COLO668 (cell line): Measurements from ENCODE around the gene PLA2R1.
A peak's percentile ranks its signal among the peaks of the same experiment; 100 is the strongest.

Source experiments
- DNase-seq: peaks from one replicate; lab custom pipeline; 2025; ENCODE audit not compliant: unreplicated experiment; lab: John Stamatoyannopoulos, UW

PLA2R1 gene

DNA sequence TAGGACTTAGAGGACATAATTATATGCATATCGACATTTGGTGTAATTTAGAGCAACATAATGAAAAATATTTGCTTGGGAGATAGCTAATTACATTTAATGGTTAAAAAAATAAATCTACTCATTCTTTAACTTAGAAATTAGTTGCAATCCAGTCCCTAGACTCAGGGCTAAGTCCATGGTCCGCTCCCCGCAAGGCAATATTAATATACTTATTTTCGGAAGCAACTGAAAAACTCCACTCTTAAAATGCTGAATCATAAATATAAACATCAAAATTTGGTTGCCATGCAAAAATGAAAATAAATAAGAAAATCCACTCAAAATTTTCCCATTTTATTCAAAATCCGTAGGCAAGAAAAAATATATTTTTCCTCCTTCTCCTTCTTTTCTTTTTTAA lies 164.7 kb downstream of the PLA2R1 start:
- DNase-seq = no peak

DNA sequence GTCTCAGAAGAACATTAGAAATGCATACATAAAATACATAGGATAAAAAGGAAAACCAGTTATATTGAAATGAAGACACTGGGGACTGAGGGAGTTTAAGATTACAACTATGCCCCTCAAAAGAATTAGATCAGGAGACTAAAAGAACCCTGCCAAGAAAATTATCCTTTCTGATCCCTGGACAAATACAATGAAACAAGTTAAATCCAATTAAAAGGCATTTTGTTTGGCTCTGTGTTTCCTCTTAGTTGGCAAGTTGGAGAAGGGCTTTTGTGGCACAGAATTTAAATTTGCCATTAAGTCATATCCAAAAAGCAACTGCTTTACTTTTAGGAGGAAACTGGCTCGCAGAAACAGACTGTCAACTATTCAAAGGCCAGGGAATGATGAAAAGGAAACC lies 165.3 kb downstream of the PLA2R1 start:
- no peak for DNase-seq

DNA sequence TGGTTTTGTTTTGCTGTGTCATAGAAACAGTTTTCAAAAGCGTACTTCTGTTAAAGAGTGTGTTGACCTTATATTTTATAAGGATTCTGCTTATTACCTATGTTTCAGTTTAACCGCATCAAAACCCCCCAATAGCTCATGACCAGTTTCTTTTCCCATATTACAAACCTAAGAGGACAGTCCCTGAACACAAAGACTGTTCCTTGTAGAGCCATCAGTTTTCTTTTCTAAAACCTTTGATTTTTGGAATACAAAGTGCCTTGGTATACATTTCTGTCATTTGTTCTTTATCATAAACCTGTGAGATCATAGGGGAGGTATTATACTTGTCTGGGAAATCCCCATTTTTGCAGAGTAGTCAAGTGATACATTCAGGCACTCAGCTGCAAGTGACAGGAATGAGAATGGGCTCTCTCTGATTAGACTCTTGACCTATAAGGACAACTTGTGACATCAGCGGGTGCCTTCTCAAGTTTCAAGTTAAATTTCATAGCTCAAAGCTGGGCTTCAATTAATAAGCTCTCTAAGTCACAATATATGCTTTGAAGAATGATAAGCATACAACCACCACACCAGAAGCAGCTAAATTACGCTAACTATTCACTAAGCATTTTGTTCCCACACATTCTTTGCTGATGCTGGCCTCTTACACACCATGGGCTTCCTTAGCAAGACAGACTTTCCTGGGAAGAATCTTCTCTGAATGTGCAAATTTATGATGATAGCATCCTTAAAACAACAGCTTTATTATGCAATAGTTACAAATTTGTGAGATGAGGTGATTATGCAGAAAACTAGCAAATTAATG lies 167.0 kb downstream of the PLA2R1 start:
- DNase-seq = peak; percentile 14

DNA sequence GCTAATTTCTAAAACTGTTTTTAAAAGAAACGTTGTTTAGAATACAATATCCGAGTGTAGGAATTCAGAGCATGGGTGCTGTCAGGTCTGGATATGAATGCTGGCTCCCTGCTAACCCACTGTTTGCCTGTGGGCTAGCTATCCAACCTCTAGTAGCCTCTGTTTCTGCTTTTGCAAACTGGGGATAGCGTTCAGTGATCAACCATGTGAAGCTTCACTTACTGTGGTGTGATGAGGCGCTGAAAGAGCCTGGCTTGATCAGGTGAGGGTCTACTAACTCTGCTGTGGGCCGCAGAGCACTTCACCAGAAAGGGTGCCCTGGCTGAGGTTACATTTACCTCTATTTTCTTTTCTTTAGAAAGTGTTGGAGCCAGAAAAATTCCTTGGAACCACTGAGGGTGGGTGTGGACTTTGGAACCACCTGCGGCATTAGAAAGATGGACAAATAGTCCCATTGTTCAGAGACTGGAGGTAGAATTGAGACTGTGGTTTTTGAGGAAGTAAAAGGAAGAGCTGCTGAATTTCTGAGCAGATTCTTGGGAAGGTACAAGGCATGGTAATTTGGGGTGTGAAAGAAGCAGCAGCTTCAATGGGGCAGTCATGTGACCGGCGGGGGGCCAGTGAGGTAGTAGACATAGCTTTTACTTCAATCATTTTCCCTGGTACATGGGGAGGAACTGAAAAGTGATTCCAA lies 168.1 kb downstream of the PLA2R1 start:
- no peak for DNase-seq

DNA sequence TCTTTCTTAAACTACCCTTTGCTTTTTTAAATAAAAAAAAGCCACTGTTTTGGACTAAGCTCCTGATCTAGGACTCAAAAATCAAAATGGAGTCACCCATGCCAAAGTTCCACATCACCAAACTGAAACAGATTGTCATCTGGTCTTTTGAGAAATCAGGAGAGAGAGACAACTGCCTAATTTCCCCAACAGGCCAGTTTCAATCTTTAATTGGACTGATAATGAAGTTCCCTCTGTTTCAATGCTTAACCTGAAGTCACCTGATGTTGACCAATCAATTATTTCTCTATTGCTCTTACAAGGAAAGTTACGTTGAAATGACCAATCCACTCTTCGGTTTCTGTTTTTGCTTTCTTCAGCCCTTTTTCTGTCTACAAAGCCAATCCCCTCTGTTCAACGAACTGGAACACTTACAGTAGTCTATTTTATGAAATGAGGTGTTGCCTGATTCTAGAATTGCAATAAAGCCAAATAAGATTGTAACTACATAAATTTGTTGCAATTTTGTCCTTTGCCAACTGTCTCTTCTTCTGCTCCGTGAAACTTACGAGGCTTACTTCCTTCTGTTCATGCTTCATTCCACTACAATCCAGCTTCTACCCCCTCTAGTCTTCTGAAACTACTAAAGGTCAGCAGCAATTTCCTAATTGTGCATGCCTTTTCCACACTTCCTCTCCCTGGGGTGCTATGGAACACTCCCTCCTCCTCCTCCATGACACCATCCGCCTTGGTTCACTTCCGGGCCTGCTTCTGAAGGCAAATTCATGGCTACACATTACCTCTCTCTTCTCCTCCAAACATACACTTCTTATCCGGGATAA lies 169.2 kb downstream of the PLA2R1 start:
- no peak for DNase-seq

DNA sequence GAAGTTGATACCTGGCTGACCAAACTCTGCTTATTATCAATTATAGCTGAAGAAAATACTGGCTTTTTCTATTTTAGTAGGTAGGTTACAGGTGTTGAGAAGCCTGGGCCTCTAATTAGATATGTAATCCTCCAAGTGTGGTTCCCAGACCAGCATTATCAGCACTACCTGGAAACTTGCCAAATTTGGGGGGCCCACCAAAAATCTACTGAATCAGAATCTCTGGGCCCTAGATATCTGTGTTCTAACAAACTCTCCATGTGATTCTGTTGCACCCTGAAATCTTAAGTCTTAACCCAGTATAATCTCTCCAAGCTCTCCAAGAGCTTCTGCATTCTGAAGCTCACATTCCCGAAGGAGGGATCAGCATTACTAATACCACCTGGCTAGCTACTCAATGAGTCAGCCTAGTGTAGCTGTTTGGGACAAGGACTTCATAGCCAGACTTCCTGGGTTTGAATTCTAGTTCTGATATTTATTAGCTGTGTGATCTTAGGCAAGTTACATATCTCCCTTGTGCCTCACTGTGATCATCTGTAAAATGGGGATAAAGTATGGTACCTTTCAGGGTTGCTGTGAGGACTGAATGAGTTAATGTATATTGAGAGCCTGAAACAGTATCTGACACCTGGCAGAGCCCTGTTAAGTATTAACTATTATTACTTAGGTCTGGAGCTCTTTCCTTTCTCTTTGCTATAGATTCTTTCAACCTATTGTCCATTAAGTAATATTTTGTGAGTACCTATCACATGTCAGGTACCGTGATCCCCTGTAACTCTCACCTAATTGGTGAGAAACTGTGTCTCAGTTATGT lies 170.3 kb downstream of the PLA2R1 start:
- no peak for DNase-seq

DNA sequence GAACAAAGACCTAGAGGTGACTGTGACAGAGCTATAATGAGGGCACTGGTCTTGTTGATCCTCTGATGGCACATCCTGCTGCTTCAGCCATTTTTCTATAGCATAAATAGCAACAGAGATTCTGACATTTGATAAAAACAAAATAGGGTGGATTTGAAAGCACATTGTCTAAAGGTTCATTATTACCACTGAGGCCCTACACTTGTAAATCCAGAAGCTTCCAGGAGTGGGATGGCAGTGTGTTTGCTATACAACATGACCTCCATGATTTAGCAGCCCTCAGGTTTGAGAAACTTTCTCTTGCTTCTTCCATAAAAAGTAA lies 171.2 kb downstream of the PLA2R1 start:
- no peak for DNase-seq

DNA sequence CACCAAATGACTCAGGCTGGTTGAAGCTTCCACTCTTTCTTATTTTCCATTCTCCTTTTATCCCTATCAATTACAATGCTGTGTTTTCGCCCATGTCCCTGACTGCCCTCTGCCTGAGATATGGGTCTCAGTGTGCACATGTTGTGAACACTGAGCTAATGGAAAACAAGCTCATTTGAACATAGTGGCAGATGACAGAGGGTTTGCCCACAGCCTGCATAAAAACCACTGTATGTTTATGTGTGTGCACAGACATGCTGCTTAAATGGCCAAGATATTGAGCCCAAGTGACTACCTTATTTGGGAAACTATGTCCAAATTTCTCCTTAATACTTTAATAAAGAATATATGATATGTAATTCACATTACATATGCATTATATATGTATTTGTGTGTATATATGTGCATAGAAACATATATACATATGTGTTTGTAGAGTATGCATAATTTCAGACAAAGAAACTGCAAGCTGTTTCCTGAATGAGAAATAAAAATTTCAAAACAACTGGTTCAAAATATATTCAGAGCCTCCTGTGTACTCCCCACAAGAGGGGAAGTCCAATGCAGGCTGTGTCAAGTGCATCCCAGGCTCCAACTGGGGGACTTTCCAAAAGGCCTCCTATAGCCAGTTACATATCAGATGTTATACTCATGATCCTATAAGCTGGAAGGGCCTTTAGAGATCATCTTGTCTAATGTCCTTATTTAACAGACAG lies 171.7 kb downstream of the PLA2R1 start:
- DNase-seq = no peak

DNA sequence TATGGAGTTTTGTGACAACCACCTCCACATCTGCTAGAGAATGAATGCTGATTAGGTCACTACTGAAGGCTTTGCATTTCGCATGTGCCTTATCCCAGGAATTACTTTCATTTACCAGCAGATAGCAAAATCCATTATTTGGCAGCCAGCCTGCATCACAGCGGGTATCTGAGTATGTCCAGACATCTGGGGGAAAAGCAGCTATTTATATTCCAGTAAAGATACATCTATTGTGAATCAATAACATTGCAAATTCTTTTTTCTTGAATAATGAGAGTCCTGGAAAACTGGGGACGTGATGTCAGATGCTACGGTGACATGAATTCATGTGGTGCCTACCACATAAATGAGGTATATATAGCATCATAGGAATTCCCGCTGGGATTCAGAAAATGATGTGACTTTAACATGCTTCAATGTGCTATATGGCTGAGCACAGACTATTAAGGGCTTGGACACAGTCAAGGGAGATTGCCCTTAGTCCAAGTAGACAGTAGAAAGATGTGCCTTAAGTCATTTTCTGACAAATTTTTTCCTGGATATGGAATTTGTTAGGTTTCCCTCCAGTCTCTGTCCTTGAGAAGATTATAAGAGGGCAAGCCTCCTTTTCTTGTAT lies 180.2 kb downstream of the PLA2R1 start:
- DNase-seq = no peak
